ENCODE measurements around the gene MEST.
"Not testable (repeated sequence)": the region's sequence is repeated elsewhere in the genome, so short reads cannot be mapped to it uniquely, and the experiment has no call there.

The MEST gene, protein sequence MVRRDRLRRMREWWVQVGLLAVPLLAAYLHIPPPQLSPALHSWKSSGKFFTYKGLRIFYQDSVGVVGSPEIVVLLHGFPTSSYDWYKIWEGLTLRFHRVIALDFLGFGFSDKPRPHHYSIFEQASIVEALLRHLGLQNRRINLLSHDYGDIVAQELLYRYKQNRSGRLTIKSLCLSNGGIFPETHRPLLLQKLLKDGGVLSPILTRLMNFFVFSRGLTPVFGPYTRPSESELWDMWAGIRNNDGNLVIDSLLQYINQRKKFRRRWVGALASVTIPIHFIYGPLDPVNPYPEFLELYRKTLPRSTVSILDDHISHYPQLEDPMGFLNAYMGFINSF

DNA sequence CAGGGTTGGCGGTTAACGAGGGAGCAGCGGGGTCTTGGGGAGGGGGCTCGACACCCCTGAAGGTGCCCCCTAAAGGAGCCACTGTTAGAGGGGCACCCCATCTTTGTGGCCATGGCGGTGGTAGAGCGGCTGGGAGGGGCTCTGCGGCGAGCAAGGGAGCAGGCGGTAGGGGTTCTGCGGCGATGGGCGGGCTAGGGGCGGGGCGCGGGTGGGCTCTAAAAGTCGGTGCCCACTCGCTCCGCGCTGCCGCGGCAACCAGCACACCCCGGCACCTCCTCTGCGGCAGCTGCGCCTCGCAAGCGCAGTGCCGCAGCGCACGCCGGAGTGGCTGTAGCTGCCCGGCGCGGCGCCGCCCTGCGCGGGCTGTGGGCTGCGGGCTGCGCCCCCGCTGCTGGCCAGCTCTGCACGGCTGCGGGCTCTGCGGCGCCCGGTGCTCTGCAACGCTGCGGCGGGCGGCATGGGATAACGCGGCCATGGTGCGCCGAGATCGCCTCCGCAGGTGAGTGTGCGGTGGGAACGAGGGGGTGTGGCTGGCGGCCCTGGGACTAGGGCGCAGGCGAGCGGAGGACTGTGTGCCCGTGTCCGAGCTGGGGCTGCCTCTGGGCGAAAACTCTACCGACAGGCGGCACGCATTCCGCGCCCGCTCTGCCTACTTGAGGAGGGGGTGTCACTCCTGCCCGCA, at the start of gene MEST:
MEST (plus strand) TSS at position 245 of the 682 bp plus-strand sequence; CDS start at position 474, 229 bp downstream.
- no peak for DNase-seq

DNA sequence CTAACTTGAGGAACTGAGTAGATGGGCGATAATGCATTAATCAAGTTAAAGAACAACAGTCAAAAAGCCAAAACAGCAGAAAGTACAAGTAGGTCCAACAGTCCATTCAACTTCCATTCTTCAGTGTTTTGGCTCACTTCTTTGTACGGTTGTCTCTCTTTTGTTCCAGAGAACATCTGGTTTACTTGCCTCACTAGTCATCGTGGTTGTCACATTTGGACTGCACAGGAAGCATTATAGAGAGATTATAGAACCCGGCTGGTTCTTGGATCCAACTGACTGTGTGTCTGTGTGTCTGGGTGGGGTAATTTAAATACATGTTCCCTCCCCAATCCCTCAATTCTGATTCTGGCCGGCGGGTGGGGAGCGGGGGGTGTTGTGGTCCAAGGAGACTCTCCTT, 49.3 kb upstream of the MEST start:
- DNase-seq, result no peak

DNA sequence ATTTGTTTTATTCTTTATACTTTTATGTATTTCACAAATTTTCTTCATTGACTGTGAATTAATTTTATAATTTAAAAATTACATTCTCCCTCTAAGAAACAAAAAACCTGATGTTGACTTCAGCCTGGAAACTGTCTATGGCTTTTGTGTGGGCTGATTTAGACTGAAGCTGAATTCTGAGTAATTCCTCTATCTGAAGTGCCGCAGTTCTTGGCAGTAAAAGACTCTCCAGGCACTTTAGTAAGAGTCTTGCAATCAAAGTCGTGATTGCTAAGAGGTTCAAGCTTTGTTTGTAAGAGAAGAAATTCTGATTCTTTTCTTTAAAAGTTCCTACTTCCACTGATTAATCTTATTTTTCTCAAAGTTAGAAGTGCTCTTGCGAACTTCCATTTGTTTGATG, 47.7 kb upstream of the MEST start:
- no peak for DNase-seq

DNA sequence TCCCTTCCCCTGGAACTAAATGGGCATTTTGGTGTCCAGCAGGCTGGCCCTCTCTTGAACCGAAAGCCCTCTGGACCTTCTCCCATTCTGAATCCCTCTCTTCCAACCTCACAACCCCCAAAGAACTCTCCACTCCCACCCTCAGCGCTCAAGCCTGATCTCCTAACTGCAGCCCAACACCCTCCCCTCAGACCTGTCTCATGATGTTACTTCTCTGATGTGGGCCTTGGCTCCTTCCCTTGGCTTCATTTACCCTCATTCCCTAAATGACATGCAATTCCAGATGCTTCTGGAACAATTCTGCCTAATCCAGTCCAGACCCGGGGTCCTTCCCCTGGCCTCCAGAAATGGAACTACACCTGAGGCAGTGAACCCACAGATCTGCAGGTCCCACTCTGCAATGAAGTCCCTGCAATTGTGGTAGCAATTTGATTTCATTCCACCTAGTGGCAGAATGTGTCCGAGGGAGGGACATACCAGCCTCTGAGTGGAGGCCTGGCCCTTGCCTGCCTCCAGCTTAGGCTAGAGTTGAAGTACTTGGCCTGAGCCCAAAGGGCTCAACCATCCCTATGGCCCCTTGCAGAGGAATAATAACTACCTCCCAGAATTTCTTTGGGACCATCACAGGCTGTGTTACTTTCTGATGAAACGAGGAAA, 47.0 kb upstream of the MEST start:
- no peak for DNase-seq

DNA sequence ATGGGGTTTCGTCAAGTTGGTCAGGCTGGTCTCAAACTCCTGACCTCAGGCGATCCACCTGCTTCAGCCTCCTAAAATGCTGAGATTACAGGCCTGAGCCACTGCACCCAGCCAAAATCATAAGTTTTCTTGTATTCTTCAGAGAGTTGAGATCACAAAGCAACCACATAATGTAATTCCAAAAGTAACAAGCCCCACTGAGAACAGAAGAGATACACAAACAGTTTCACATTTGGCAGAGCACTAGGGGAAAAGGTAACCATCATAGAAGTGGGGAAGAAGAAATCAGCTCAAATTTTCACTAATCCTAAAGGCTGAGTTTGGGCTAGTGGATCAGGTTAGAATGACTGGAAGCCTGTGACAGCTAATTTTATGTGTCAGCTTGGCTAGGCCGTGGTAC, 45.6 kb upstream of the MEST start:
- DNase-seq, result no peak

DNA sequence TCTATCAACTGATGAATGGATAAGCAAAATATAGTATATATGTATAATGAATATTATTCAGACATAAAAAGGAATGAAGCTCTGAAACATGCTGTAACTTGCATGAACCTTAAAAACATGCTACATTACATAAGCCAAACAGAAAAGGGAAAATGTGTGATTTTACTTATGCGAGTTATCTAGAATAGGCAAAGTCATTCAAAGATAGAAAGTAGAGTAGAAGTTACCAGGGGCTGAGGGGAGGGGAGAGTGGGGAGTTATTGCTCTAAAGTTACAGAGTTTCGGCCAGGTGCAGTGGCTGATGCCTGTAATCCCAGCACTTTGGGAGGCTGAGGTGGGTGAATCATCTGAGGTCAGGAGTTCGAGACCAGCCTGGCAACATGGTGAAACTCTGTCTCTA, 40.5 kb upstream of the MEST start:
- DNase-seq, result not testable (repeated sequence)

DNA sequence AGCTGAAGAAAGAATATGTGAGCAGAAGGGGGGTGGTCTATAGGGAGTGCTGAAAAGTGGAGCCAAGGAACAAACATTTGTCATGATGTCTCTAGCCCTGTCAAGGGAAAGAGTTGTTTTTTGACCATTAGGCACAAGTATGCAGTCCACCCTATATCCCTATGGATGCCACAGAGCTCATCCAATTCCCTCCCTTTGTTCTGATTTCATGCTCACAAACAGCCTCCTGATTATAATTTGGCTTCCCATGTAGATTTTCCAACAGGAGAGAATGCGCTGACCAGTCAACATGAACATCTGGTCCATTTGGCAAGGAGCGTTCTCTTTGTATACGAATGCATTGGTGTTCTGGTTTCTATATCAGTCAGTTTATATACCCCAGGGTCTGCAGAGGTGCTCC, 38.9 kb upstream of the MEST start:
- no peak for DNase-seq

DNA sequence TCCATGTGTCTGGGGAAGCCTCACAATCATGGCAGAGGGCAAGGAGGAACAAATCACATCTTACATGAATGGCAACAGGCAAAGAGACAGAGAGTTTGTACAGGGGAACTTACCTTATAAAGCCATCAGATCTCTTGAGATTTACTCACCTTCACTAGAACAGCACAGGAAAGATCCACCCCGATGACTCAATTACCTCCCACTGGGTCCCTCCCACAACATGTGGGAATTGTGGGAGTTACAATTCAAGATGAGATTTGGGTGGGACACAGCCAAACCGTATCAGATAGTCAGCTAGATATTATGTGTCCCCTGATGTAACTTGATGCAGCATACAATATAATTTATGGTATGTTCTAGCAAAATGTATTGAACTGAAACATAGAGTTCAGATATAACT, 36.9 kb upstream of the MEST start:
- no peak for DNase-seq

DNA sequence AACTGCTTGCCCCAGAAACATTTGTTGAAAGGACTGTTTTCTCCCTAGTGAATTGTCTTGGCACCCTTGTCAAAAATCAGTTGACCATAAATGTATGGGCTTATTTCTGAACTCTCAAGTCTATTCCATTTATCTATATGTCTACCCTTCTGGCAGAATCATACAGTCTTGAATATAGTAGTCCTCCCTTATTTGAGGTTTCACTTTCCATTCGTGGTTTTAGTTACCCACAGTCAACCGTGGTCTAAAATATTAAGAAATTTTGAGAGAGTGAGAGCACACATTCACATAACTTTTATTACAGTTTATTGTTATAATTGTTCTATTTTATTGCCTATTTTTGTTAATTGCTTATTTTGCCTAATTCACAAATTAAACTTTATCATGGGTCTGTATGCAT, 33.6 kb upstream of the MEST start:
- DNase-seq, result no peak

DNA sequence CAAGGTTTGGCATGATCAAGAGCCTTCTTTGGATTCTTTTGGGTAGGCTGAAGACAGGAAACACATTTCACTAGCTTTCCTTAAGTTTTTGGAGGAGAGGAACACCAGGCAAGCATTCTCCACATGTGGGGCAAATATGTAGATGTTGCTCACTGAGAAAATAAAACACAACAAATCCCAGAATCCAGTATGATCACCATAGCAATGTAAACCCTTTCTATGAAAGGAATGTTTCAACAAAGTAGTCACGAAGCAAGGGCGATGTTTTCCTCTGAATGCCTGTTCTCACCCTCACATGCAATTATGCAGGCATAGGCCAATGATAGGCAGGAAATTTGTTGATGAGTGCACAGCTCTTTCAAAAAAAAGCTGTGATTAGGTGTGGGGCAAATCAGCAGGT, 30.6 kb upstream of the MEST start:
- no peak for DNase-seq

DNA sequence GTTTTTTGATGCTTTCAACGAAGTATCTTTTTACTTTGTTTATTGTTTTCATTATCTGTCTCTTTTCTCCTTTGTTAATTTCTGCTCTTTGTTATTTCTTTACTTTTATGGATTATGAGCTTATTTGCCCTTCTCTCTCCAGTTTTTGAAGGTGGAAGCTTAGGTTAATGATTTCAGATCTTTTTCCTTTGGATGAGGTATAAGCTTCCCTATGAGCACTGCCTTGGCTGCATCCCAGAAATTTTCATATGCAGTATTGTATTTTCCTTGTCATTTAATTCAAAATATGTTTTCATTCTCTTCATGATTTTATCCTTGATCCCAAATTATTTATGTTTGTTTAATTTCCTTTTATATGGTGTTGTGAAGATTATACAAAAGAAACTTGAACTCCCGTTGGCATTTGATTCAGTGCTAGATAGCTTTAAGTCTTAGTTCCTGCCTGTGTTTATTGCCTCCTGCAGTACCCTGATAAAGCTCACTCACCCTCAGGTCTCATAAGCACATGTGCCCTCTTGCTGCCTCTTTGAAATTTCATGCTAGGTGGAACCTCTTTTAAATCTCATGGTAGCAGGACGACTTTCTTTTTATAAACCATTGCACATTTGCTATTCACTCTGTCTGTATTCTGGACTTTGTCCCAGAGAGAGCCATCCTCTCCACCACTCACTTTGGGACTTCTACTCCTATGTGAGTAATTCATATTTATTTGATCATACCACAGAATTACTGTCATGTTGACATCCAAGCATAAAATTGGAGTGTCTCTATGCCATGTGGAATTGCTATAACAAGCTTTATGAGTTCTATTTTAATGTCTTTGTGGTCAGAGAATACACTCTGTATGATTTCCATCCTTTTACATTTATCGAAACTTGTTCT, 28.1 kb upstream of the MEST start:
- DNase-seq, result no peak

DNA sequence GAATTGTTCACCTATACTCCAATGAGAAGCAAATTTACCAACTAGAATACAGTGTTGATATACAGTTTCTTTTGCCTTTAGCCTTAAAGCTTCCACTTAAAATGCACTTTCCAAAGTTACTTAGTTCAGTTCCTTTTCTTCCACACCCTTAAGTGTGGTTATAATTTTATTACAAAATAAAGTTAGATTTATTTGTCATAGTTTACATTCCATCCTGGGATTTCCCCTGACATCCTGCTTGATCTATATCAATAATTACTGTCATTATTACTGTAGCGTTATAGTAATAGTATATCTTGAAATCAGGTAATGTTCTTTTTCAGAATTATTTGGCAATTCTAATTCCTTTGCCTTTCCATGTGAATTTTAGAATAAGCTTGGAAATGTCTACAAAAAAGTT, 23.3 kb upstream of the MEST start:
- no peak for DNase-seq

DNA sequence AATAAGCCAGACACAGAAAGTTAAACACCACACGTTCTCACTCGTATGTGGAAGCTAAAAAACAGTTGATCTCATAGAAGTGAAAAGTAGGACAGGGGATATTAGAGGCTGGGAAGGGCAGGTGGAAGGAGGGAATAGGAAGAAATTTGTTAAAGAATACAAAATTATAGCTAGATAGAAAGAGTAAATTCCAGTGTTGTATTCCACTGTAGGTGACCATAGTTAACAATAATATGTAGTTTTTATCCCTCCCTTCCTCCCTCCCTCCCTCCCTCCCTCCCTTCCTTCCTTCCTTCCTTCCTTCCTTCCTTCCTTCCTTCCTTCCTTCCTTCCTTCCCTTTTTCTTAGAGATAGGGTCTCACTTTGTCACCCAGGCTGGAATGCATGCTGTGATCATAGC, 19.9 kb upstream of the MEST start:
- DNase-seq, result no peak

DNA sequence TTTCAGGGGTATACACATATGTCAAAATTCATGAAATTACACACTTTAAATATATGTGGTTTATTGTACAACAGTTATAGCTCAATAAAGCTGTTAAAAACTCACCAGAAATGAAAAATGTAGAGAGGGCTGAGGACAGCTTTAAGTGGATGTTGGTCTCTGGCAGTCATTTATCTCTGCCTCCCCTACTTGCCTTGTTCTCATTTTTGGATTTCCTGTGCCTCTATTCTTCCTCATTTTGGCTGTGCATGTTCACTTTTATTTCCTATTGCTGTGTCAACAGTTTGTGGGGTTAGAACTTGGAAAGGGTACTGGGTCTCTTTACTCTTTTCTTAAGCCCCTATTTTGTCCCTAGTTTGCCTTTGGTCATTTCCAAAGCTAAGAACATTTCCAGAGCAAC, 18.6 kb upstream of the MEST start:
- no peak for DNase-seq

DNA sequence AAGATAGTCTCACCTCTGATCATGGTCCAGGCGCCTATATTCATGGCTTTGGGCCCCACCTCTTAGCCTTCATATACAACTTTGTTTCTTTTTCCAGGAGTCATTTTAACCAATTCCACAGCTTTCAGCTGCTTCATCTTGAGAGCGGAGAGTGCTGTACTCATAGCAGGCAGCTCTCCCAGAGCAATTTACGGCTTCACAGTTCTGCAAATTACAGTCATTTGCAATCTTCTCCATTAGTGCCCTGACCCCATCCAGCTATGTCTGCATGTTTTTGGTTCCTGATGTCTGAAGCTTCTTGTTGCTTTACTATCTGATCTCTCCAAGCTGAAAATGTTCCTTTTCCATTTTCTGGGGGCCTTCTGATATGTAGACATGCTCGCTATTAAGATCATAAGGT, 18.0 kb upstream of the MEST start:
- DNase-seq, result no peak

DNA sequence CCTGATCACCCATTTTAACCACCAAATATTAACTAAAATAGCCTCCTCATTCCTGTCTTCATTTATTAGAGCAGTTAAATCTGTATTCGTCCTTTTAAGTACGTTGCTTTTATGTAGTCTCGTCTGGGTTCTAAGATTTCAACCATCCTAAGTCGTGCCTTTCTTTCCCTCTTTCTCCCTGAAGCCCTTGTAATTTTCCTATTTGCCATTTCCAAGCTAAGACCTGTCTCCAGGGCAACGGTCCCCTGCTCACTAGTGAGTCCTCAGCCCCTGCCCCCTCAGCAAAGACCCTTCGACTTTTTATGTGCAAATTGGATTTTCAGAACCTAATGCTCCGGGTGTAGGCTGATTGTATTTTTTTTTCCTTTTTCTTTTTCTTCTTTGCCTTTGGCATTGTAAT, 16.1 kb upstream of the MEST start:
- DNase-seq, result no peak

DNA sequence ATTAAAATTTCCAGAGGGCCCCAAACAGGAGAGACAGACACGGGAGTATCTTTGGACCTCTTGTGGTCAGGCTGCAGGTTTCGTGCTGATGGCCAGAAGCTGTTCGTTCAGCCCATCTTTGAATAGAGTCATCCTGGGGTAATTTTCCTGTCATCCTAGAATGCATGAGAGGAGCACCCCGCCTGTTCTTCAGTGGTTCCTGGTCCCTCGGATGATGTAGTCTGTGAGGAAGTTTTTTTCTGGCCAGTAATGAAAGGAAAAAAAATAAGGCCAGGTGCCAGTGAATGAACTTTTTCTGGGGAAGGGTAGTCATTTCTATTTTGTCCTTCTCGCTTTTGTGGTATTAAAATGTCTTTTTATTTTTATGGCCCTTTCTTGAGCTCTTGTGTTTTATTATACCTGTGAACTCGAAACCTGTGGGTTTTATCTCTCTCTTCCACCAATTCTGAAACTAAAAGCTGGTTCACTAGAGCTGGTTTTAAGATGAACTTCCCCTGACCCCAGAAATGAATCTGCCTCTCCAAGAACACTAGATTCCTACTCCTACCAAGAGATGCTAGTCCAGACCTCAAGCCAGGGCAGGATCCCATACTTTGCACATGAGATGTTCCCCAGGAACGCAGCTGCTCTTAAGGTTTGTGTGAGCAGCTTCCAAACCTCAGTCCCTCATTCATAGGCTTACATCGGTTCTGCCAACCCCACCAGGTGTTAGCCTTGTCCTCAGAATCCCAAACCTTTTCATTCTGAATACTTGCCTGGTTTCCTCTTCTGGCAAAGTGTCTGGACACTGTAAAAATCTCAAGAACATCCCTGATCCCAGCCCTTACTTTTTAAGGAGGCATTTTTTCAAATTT, 15.4 kb upstream of the MEST start:
- no peak for DNase-seq

DNA sequence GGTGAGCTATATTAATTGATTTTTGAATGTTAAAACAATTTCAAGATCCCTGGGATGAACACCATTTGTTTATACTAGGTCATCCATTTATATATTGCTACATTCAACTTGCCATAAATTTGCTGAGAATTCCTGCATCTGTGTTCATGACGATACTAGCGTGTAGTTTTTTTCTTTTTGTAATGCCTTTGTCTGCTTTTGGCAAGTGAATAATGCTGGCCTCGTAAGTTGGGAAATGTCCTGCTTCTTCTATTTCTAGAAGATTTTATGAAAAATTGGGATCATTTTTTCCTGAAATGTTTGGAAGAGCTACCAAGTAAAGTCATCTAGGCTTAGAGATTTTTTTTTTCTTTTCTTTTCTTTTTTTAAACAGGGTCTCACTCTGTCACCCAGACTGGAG, 12.9 kb upstream of the MEST start:
- no peak for DNase-seq

DNA sequence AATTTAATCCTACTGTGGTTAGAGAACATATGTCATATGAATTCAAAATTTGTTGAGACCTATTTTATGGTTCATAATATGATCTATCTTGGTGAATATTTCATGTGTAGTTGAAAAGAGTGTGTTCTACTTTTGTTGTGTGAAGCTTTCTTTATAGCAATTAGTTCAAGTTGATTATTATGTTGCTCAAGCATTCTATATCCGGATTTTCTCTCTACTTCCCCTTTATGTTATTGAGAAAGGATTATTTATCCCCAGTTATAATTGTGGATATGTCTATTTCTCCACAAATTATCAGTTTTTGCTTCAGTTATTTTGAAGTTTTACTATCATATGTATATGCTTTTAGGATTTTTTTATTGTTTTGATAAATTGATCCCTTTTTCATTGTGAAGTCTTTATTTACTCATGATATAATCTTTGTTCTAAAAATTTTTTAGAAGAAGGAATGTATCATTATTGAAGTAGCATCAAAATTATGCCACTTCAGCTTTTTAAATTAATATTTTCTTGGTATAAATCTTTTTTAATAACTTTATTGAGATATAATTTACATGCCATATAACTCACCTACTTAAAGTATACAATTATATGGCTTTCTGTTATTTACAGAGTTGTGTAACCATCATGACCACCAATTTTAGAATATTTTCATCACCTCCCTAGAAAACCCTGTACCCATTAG, 12.0 kb upstream of the MEST start:
- no peak for DNase-seq

DNA sequence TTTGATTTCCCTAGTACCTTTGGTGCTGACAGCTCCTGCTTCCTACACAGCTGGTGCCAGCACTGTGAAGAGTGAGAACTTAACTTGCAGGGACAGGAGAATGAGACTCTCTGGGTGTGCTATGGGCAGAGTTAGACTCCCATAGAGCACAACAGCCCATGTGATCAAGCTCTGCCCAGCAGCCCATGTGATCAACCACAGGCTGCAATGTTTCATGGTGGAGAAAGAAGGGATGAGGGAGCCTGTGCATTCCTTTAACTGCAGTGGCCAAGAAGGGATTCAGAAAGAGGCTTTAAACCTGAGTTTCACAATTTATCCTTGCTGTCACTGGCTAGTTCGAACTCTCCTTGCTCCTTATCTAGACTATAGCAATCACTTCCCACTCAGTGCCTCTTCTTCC, 10.0 kb upstream of the MEST start:
- no peak for DNase-seq

DNA sequence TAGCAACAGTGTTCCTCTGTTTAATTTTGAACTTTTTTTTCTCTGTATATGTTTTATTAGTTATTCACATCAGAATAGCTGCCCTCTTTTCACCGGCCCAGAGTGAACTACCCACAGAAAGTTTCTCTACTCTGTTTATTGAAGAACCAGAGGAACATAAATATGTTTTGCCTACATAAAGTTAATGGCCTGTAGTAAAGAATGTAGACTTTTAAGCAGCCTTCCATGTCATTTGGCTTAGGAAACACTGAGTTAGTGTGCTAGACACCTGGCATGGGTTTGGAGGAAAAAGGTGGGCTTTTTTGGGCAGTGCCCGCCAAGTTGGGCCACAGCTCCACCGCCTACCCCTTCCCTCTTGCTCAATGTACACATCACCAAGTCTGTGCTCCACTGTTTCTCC, 8.9 kb upstream of the MEST start:
- DNase-seq, result no peak

DNA sequence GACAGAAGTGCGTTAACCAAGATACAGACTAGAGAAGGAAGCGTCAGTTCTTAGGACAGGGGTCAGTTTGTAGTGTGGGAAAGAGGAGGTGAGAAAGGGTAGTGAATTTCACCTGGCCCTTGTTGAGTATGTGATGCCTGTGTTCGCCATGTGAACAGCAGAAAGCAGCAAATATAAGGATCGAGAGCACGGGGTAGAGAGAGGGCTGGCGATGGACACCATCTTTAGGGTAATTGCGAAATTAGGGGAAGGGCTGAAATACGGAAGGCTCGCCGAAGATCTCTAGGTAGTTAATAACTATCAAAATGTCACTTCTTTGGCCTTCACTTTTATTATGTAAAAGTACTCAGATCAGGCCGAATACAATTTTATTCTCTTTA, 6.2 kb upstream of the MEST start:
- DNase-seq, result no peak

All from NCI-H510A treated with DMSO at 0.1 percent for 48 hours (cell line).